ENCODE measurements around the gene CCDC80.

CCDC80 gene, protein sequence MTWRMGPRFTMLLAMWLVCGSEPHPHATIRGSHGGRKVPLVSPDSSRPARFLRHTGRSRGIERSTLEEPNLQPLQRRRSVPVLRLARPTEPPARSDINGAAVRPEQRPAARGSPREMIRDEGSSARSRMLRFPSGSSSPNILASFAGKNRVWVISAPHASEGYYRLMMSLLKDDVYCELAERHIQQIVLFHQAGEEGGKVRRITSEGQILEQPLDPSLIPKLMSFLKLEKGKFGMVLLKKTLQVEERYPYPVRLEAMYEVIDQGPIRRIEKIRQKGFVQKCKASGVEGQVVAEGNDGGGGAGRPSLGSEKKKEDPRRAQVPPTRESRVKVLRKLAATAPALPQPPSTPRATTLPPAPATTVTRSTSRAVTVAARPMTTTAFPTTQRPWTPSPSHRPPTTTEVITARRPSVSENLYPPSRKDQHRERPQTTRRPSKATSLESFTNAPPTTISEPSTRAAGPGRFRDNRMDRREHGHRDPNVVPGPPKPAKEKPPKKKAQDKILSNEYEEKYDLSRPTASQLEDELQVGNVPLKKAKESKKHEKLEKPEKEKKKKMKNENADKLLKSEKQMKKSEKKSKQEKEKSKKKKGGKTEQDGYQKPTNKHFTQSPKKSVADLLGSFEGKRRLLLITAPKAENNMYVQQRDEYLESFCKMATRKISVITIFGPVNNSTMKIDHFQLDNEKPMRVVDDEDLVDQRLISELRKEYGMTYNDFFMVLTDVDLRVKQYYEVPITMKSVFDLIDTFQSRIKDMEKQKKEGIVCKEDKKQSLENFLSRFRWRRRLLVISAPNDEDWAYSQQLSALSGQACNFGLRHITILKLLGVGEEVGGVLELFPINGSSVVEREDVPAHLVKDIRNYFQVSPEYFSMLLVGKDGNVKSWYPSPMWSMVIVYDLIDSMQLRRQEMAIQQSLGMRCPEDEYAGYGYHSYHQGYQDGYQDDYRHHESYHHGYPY

DNA sequence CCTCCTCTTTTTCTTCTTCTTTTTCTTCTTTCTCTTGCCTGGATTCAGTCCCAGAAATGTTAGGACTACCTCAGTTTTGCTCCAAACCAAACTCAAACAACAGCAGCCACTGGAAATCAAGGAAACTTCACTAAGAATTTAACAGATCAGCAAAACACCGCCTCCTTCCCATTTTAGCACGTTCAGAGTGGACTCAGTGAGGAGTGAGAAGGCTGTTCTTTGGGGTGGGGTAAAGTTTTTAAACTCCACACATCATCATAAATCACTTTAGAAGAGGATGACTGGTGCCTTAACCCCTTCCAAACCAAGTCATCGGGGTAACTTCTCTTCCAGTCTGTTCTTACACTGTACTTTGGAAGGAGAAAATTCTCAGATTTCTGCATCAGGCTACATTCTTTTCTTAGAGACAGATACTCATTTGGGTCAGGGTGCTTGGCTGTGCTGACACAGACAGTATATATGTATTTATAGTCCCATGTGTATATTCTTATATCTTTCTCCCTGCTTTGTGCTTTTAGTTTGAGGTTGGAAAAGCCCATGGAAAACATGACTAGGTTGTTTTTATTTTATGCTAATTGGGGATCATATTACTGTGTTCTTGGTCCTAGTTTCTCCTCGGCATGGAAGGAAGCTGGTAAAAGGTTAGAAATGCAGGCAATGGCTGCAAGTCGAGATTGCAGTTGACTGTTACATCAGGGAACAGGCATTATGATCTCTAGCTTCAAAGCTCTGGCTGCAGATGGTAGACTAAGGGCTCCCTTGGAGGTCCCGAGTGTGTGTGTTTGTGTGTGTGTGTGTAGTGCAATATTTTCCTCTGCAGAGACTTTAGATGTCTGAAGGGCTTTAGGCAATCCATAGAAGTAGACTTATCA lies at the start of gene CCDC80:
TSS of gene CCDC80 (minus strand) at position 214 of the 872 bp plus-strand sequence. CDS start 1,238 bp downstream, outside the sequence.
- DNase-seq: no peak

- no peak for DNase-seq
Measured at GRCh38 chr3:112689989-112690388, 49.0 kb upstream of the CCDC80 start.

DNA sequence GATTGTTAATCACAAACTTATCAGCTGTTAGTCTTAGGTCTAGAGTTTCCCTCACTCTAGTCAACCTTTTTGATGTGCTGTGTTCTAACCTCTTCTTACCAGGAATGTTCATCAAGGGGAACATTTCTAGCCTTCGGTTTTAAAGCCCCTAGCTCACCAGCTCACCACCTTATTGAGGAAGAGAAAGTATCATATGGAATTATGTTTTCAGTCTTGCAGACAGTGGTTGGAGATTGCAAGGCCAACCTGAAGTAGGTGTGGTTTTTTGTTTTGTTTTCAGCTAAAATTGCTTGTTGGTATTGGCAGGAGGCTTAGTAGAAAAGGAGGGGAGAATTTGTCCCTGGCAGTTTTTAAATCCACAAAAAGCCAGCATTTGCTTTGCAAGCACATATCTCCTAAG lies 48.4 kb upstream of the CCDC80 start:
- no peak for DNase-seq

- no peak for DNase-seq
Measured at GRCh38 chr3:112688819-112689218, 47.9 kb upstream of the CCDC80 start.

GRCh38 chr3:112688085-112688769 lies 47.3 kb upstream of the CCDC80 start:
- DNase-seq: no peak

DNA sequence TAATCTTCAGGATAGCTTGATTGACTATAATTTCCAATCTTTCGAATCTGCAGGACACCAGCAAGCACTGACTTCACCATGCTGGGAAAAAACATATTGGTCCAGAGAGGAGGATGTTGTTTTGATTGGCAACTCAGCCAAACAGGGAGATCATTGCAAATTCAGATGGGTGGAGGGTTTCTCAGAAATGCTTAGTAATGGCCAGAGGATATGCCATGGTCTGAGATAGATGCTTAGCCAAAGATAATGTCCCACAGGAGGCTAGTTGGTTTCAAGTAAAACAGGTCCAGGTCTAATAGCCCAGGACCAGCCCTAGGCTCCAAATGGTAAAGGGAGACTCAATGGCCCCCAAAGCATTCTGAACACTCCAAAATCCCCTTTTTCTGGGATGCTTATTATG lies 46.7 kb upstream of the CCDC80 start:
- DNase-seq: no peak

DNA sequence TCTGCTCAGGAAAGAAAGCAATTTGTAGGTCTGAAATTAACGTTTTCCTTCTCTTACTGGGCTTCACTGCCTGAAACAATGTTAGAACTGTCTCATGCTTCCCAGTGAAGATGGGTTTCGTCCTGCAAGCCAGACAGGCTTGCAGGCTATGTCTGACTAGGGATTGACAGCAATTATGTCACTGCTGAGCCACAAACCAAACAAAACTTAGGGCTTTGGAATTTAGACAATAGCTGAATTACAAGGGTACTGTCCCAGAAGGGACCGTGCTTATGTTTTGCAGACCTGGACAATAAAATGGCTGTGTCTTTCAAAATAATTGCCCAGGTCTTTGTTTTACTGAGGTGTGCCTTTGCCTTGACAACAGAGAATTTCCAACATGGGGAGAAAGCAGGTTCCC lies 46.3 kb upstream of the CCDC80 start:
- no peak for DNase-seq

- DNase-seq: no peak
Measured at GRCh38 chr3:112685956-112686799, 45.2 kb upstream of the CCDC80 start.

- no peak for DNase-seq
Measured at GRCh38 chr3:112685420-112685819, 44.5 kb upstream of the CCDC80 start.

- no peak for DNase-seq
Measured at GRCh38 chr3:112682361-112682760, 41.4 kb upstream of the CCDC80 start.

GRCh38 chr3:112681822-112682325 lies 40.9 kb upstream of the CCDC80 start:
- DNase-seq: peak; percentile 23

- no peak for DNase-seq
Measured at GRCh38 chr3:112676659-112677234, 35.8 kb upstream of the CCDC80 start.

GRCh38 chr3:112675943-112676535 lies 35.1 kb upstream of the CCDC80 start:
- no peak for DNase-seq

- DNase-seq: no peak
Measured at GRCh38 chr3:112675349-112675748, 34.4 kb upstream of the CCDC80 start.

DNA sequence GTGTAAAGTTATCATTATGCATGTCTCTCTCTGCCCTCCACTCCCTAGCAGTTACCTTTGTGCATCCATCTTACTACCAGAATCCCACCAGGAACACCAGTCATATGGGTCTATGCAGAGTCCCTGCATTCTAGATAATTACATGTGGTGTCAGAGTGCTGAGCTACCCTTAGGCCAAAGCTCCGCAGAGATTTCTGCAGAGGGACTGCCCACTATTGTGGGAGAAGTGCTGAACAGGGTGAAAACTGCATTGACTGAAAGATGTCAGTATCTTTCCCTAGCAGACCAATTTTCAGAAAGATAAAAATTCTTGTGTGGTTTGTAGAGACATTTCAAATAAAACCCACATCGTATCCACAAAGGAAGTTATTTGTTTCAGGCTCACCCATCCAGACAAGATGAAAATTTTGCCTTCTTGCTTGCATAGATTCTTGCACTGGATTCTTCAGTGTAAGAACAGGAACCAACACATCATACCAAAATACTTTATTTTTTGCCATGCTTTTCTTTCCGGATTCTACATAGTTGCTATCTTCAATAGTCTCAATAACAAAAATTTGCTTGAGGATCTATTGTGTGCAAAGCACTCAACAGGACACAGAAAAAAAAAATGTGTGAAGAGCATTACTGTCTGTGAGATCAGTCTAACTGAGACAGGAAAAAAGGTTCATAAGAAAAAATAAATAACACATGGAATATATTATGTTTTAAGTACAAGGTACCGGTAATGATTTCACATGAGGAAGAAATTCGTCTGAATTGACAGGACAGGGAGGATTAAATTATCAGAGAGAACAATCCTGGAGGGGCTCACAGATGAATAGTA lies 32.0 kb upstream of the CCDC80 start:
- no peak for DNase-seq

- DNase-seq: no peak
Measured at GRCh38 chr3:112671930-112672715, 31.2 kb upstream of the CCDC80 start.

DNA sequence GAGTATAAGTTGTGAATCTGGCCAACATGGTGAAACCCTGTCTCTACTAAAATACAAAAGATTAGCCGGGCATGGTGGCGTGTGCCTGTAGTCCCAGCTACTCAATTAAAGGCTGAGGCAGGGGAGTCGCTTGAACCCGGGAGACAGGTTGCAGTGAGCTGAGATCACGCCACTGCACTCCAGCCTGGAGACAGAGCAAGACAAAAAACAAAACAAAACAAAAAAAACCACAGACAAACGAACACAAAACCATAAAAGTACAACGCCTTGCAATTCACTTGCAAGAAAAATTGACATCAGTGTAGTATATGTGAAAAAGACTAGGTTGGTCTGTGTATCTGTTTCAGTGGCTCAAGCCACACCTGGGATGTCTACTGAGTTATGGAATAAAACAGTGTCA lies 29.9 kb upstream of the CCDC80 start:
- no peak for DNase-seq

GRCh38 chr3:112667599-112667998 lies 26.7 kb upstream of the CCDC80 start:
- no peak for DNase-seq
